Stomach smooth muscle (tissue), 2 donors: ENCODE results near the gene TMOD2.

Source experiments
- H3K27ac ChIP-seq: one replicate; pipeline ENCODE4 v1.7.0; 2013; ENCODE audit warnings: mild to moderate bottlenecking, low read length, inconsistent platforms
- H3K27me3 ChIP-seq, 2 donors: one replicate each; pipeline ENCODE4 v1.7.0; 2013; ENCODE audit warnings: low read length in 2 of 2; ENCODE audit not compliant: insufficient read depth in 2 of 2, control insufficient read depth in 1 of 2
- H3K36me3 ChIP-seq, 2 donors: one replicate each; pipeline ENCODE4 v1.7.0; 2013; ENCODE audit warnings: low read length in 2 of 2; ENCODE audit not compliant: control insufficient read depth in 2 of 2, insufficient read depth in 2 of 2
- H3K4me1 ChIP-seq: one replicate; pipeline ENCODE4 v1.7.0; 2013; ENCODE audit warnings: low read length; ENCODE audit not compliant: control insufficient read depth, insufficient read depth
- H3K4me3 ChIP-seq, 2 donors: one replicate each; pipeline ENCODE4 v1.7.0; 2013; ENCODE audit warnings: low read length in 2 of 2
- H3K9ac ChIP-seq, 2 donors: one replicate each; pipeline ENCODE4 v1.7.0; 2013; ENCODE audit warnings: low read length in 2 of 2, mild to moderate bottlenecking in 1 of 2
- H3K9me3 ChIP-seq, 2 donors: one replicate each; pipeline ENCODE4 v1.7.0; 2013; ENCODE audit warnings: low read length in 2 of 2; ENCODE audit not compliant: control insufficient read depth in 2 of 2
- donor health status: healthy.
- donor health status: Pancreatic carcinoma.

TMOD2 gene

GRCh38 chr15:51814606-51815005 is 63.2 kb downstream of the TMOD2 start:
- H3K4me3 ChIP-seq = no peak overlapping the region
- H3K4me1 ChIP-seq = no peaks in the 10 kb centered on the region
- peaks cover 10 to 17% of the 10 kb centered on the region in 2 donors for H3K36me3 ChIP-seq
- no peaks in the 10 kb centered on the region for H3K27me3 ChIP-seq
- no peak overlapping the region for H3K9ac ChIP-seq
- H3K9me3 ChIP-seq = no peaks in the 10 kb centered on the region
- H3K27ac ChIP-seq = no peak overlapping the region

- Histone ChIP-seq H3K27ac (no peak overlapping the region), H3K27me3 (no peaks in the 10 kb centered on the region), H3K4me1 (no peaks in the 10 kb centered on the region)
These were observed 65.2 kb downstream of the TMOD2 start for GRCh38 chr15:51816611-51817010.

GRCh38 chr15:51818150-51818549 is 66.8 kb downstream of the TMOD2 start:
- Histone ChIP-seq H3K27ac (no peak overlapping the region), H3K27me3 (no peaks in the 10 kb centered on the region), H3K4me1 (no peaks in the 10 kb centered on the region), H3K9ac (no peak overlapping the region), H3K9me3 (peaks cover 0 to 7% of the 10 kb centered on the region in 2 donors), H3K36me3 (peaks cover 10% of the 10 kb centered on the region in 2 donors), H3K4me3 (no peak overlapping the region)

More at GRCh38 chr15:51816611-51817010, 65.2 kb downstream of the TMOD2 start:
- Histone ChIP-seq H3K9ac (no peak overlapping the region), H3K9me3 (peaks cover 0 to 6% of the 10 kb centered on the region in 2 donors), H3K4me3 (no peak overlapping the region), H3K36me3 (peaks cover 10 to 11% of the 10 kb centered on the region in 2 donors)

GRCh38 chr15:51825698-51826097 is 74.3 kb downstream of the TMOD2 start:
- H3K27ac ChIP-seq = no peak overlapping the region
- peaks cover 0 to 7% of the 10 kb centered on the region in 2 donors for H3K9me3 ChIP-seq
- H3K36me3 ChIP-seq = no peaks in the 10 kb centered on the region
- H3K4me1 ChIP-seq = peaks cover 3% of the 10 kb centered on the region
- H3K4me3 ChIP-seq = no peak overlapping the region
- H3K9ac ChIP-seq = no peak overlapping the region
- no peaks in the 10 kb centered on the region for H3K27me3 ChIP-seq

GRCh38 chr15:51828621-51829375 is 77.4 kb downstream of the TMOD2 start:
- no peaks in the 10 kb centered on the region for H3K36me3 ChIP-seq
- H3K27ac ChIP-seq = no peak overlapping the region
- H3K4me3 ChIP-seq = peak overlapping the region; percentile 86 to 91
- peaks cover 3% of the 10 kb centered on the region for H3K4me1 ChIP-seq
- H3K9ac ChIP-seq = peak overlapping the region in 1 of 2 donors; percentile 78
- no peaks in the 10 kb centered on the region for H3K9me3 ChIP-seq
- H3K27me3 ChIP-seq = no peaks in the 10 kb centered on the region

- peaks cover 3% of the 10 kb centered on the region for H3K4me1 ChIP-seq
- peak within 1 kb of the TSS; percentile 78 to 79 for H3K9ac ChIP-seq
These were observed 78.2 kb downstream of the TMOD2 start, which contains the start of gene TMOD3 for GRCh38 chr15:51829376-51830275. TMOD3 (plus strand) TSS chr15:51829653; CDS start chr15:51862885, 33,232 bp downstream.

GRCh38 chr15:51830276-51830806 is 78.9 kb downstream of the TMOD2 start:
- H3K9ac ChIP-seq = peak overlapping the region; percentile 78 to 79
- no peaks in the 10 kb centered on the region for H3K9me3 ChIP-seq
- no peaks in the 10 kb centered on the region for H3K27me3 ChIP-seq
- H3K27ac ChIP-seq = no peak overlapping the region
- no peaks in the 10 kb centered on the region for H3K36me3 ChIP-seq
- H3K4me1 ChIP-seq = peaks cover 3% of the 10 kb centered on the region
- peak overlapping the region; percentile 86 to 91 for H3K4me3 ChIP-seq

More at GRCh38 chr15:51829376-51830275, 78.2 kb downstream of the TMOD2 start, which contains the start of gene TMOD3:
- Histone ChIP-seq H3K27me3 (no peaks in the 10 kb centered on the region), H3K27ac (peak within 1 kb of the TSS; percentile 42), H3K4me3 (peak within 1 kb of the TSS; percentile 86 to 91), H3K36me3 (no peaks in the 10 kb centered on the region), H3K9me3 (no peaks in the 10 kb centered on the region)

- H3K4me3 ChIP-seq = no peak overlapping the region
- no peak overlapping the region for H3K9ac ChIP-seq
- no peak overlapping the region for H3K27ac ChIP-seq
- no peaks in the 10 kb centered on the region for H3K36me3 ChIP-seq
- H3K9me3 ChIP-seq = no peaks in the 10 kb centered on the region
- peaks cover 13% of the 10 kb centered on the region for H3K4me1 ChIP-seq
- no peaks in the 10 kb centered on the region for H3K27me3 ChIP-seq
These were observed 82.4 kb downstream of the TMOD2 start for GRCh38 chr15:51833772-51834171.

- H3K9me3 ChIP-seq = no peaks in the 10 kb centered on the region
- no peaks in the 10 kb centered on the region for H3K36me3 ChIP-seq
- no peaks in the 10 kb centered on the region for H3K27me3 ChIP-seq
- H3K9ac ChIP-seq = no peak overlapping the region
- peaks cover 11% of the 10 kb centered on the region for H3K4me1 ChIP-seq
- H3K4me3 ChIP-seq = peak overlapping the region in 1 of 2 donors; percentile 36
- no peak overlapping the region for H3K27ac ChIP-seq
These were observed 86.4 kb downstream of the TMOD2 start for GRCh38 chr15:51837792-51838251.

- Histone ChIP-seq H3K9me3 (no peaks in the 10 kb centered on the region), H3K36me3 (no peaks in the 10 kb centered on the region), H3K4me3 (peak overlapping the region in 1 of 2 donors; percentile 36), H3K4me1 (peaks cover 12% of the 10 kb centered on the region), H3K27ac (no peak overlapping the region), H3K27me3 (no peaks in the 10 kb centered on the region), H3K9ac (no peak overlapping the region)
These were observed 86.9 kb downstream of the TMOD2 start for GRCh38 chr15:51838270-51838669.
